T47D (cell line): ENCODE results near the gene SUSD6.

ENCODE experiments used
- DNase-seq, 2 experiments: peaks; one replicate each; pipeline versions ENCODE4 v3.0.0 to v3.0.0-alpha.2; 2011 to 2012; ENCODE audit warnings: low read depth in 1 of 2, low spot score in 1 of 2
- JUND ChIP-seq: IDR thresholded peaks from 2 replicates; pipeline ENCODE4 v1.6.1; 2012; ENCODE audit warnings: low read depth
- in situ Hi-C: cut with HindIII; loops from 2 replicates; pipeline ENCODE4 v1.10.0; 2016; ENCODE audit warnings: low sequenced_read_pairs, low pct_unique_long_range_greater_than_20kb

The SUSD6 gene

GRCh38 chr14:69703047-69704039, 91.9 kb downstream of the SUSD6 start:
- in situ Hi-C loops: no loop called here
- DNase-seq: no peak
- no peak for TF ChIP-seq JUND

GRCh38 chr14:69704319-69704718, 92.9 kb downstream of the SUSD6 start:
- DNase-seq: no peak
- no peak for TF ChIP-seq JUND
- in situ Hi-C loops: no loop called here

GRCh38 chr14:69705706-69706105, 94.3 kb downstream of the SUSD6 start:
- no peak for TF ChIP-seq JUND
- DNase-seq: no peak
- in situ Hi-C loops: no loop called here

- no peak for DNase-seq
- TF ChIP-seq JUND: no peak
- in situ Hi-C loops: no loop called here
These were observed 96.7 kb downstream of the SUSD6 start for GRCh38 chr14:69708049-69708448.

GRCh38 chr14:69708586-69709560, 97.5 kb downstream of the SUSD6 start:
- peak in 1 of 2 experiments; percentile 66 for DNase-seq
- in situ Hi-C loops: no loop called here
- no peak for TF ChIP-seq JUND

GRCh38 chr14:69710378-69710777, 99.0 kb downstream of the SUSD6 start:
- no peak for TF ChIP-seq JUND
- no peak for DNase-seq
- in situ Hi-C loops: no loop called here

GRCh38 chr14:69711065-69711464, 99.7 kb downstream of the SUSD6 start:
- no peak for TF ChIP-seq JUND
- DNase-seq: no peak
- in situ Hi-C loops: no loop called here

GRCh38 chr14:69711477-69711876, 100.1 kb downstream of the SUSD6 start:
- in situ Hi-C loops: no loop called here

GRCh38 chr14:69711881-69712560, 100.6 kb downstream of the SUSD6 start:
- no peak for TF ChIP-seq JUND
- in situ Hi-C loops: no loop called here

More at GRCh38 chr14:69711477-69711876, 100.1 kb downstream of the SUSD6 start:
- DNase-seq: no peak
- TF ChIP-seq JUND: no peak

GRCh38 chr14:69712599-69713088, 101.2 kb downstream of the SUSD6 start:
- DNase-seq: peak in 1 of 2 experiments; percentile 49
- in situ Hi-C loops: no loop called here

More at GRCh38 chr14:69711881-69712560, 100.6 kb downstream of the SUSD6 start:
- no peak for DNase-seq

GRCh38 chr14:69713209-69713781, 101.9 kb downstream of the SUSD6 start:
- in situ Hi-C loops: no loop called here

More at GRCh38 chr14:69712599-69713088, 101.2 kb downstream of the SUSD6 start:
- no peak for TF ChIP-seq JUND

More at GRCh38 chr14:69713209-69713781, 101.9 kb downstream of the SUSD6 start:
- TF ChIP-seq JUND: no peak
- DNase-seq: peak in 1 of 2 experiments; percentile 63
